ENCODE results near the gene KLHL7. TPM values are rescaled to one million over a fixed set of nuclear protein-coding genes. Genes with fewer than 3 reads are reported as not detected.
A peak's percentile ranks its signal among the peaks of the same experiment; 100 is the strongest.

The KLHL7 gene
- total and polyA plus RNA-seq, 10 donors: 8.8 to 31.6 (median 20.1) TPM

- Histone ChIP-seq H3K4me1 (peaks cover 14 to 48% (median 40%) of the 10 kb centered on the region in 6 donors), H3K27ac (no peak overlapping the region), H3K36me3 (no peaks in the 10 kb centered on the region), H3K9me3 (no peaks in the 10 kb centered on the region), H3K4me3 (peak overlapping the region in 2 of 8 donors; percentile 72 to 85), H3K27me3 (replicated peaks in 1 of 7) (no peaks in the 10 kb centered on the region)
- intact Hi-C loops (cut with DNase I; ENCODE audit: low total_unique reads): loop anchor here (5.0 kb wide), 1 partner anchor 75 kb away; the partner anchor contains the start of gene NUP42
- TF ChIP-seq POLR2A (IDR thresholded peaks at IDR 0.05) (no peak), POLR2AphosphoS5 (IDR thresholded peaks at IDR 0.05) (no peak)
- DNase-seq: no peak
- WGBS, 5 donors: 56 to 76% (median 68%) methylated on average over 2 of the region's 2 CpGs
Measured at GRCh38 chr7:23107781-23108180, 2.2 kb downstream of the KLHL7 start.

GRCh38 chr7:23108995-23109394 lies 3.4 kb downstream of the KLHL7 start:
- DNase-seq: no peak
- intact Hi-C loops (cut with DNase I; ENCODE audit: low total_unique reads): loop anchor here (5.0 kb wide), 1 partner anchor 73 kb away; the partner anchor contains the start of gene NUP42
- 92 to 94% (median 93%) methylated on average over 4 of the region's 4 CpGs for WGBS, 5 donors

GRCh38 chr7:23109470-23109869 lies 3.9 kb downstream of the KLHL7 start:
- no peaks in the 10 kb centered on the region for H3K9me3 ChIP-seq
- no peak overlapping the region for H3K4me3 ChIP-seq
- intact Hi-C loops (cut with DNase I; ENCODE audit: low total_unique reads): loop anchor here (5.0 kb wide), 1 partner anchor 73 kb away; the partner anchor contains the start of gene NUP42
- peaks cover 14 to 48% (median 40%) of the 10 kb centered on the region in 6 donors for H3K4me1 ChIP-seq
- no peak for TF ChIP-seq CTCF (IDR thresholded peaks at IDR 0.05 in 8 of 11, conservative IDR thresholded peaks at IDR 0.05 in 3 of 11)
- TF ChIP-seq POLR2A (IDR thresholded peaks at IDR 0.05): no peak
- TF ChIP-seq POLR2AphosphoS5 (IDR thresholded peaks at IDR 0.05): no peak
- H3K27ac ChIP-seq: no peak overlapping the region
- H3K27me3 ChIP-seq (replicated peaks in 1 of 7): no peaks in the 10 kb centered on the region
- DNase-seq: no peak
- H3K36me3 ChIP-seq: no peaks in the 10 kb centered on the region
- 57 to 95% (median 85%) methylated on average over 1 of the region's 1 CpG for WGBS, 5 donors

More at GRCh38 chr7:23108995-23109394, 3.4 kb downstream of the KLHL7 start:
- no peaks in the 10 kb centered on the region for H3K27me3 ChIP-seq (replicated peaks in 1 of 7)
- TF ChIP-seq POLR2AphosphoS5 (IDR thresholded peaks at IDR 0.05): no peak
- no peak for TF ChIP-seq POLR2A (IDR thresholded peaks at IDR 0.05)
- no peak for TF ChIP-seq CTCF (IDR thresholded peaks at IDR 0.05 in 8 of 11, conservative IDR thresholded peaks at IDR 0.05 in 3 of 11)
- peaks cover 14 to 48% (median 40%) of the 10 kb centered on the region in 6 donors for H3K4me1 ChIP-seq
- no peak overlapping the region for H3K27ac ChIP-seq
- no peaks in the 10 kb centered on the region for H3K36me3 ChIP-seq
- no peaks in the 10 kb centered on the region for H3K9me3 ChIP-seq
- no peak overlapping the region for H3K4me3 ChIP-seq

GRCh38 chr7:23114896-23115295 lies 9.3 kb downstream of the KLHL7 start:
- intact Hi-C loops (cut with DNase I; ENCODE audit: low total_unique reads): no loop called here
- Histone ChIP-seq H3K27ac (no peak overlapping the region), H3K4me3 (no peak overlapping the region), H3K9me3 (no peaks in the 10 kb centered on the region), H3K4me1 (peaks cover 0 to 16% (median 6%) of the 10 kb centered on the region in 6 donors), H3K27me3 (replicated peaks in 1 of 7) (no peaks in the 10 kb centered on the region), H3K36me3 (peaks cover 0 to 6% (median 0%) of the 10 kb centered on the region in 6 donors)
- WGBS, 5 donors: 88 to 96% (median 95%) methylated on average over 3 of the region's 3 CpGs
- TF ChIP-seq POLR2A (IDR thresholded peaks at IDR 0.05) (no peak), CTCF (IDR thresholded peaks at IDR 0.05 in 8 of 11, conservative IDR thresholded peaks at IDR 0.05 in 3 of 11) (no peak), POLR2AphosphoS5 (IDR thresholded peaks at IDR 0.05) (no peak)
- DNase-seq: no peak
